Suppressor macrophage (primary cell): ENCODE results near the gene BBS10.
"Not testable (repeated sequence)": the region's sequence is repeated elsewhere in the genome, so short reads cannot be mapped to it uniquely, and the experiment has no call there.

Source experiments
- DNase-seq, 4 experiments: peaks; one replicate each; pipeline ENCODE4 v3.0.0-alpha.2; 2020 to 2022
- total RNA-seq, 17 experiments: gene quantifications; one replicate each; lab custom pipeline; 2026; ENCODE audit warnings: mixed read lengths in 6 of 17, inconsistent platforms in 3 of 17; lab: John Stamatoyannopoulos, UW

BBS10 gene
- total RNA-seq: 2.1 to 21.0 (median 12.2) reads per million in 17 experiments

DNA sequence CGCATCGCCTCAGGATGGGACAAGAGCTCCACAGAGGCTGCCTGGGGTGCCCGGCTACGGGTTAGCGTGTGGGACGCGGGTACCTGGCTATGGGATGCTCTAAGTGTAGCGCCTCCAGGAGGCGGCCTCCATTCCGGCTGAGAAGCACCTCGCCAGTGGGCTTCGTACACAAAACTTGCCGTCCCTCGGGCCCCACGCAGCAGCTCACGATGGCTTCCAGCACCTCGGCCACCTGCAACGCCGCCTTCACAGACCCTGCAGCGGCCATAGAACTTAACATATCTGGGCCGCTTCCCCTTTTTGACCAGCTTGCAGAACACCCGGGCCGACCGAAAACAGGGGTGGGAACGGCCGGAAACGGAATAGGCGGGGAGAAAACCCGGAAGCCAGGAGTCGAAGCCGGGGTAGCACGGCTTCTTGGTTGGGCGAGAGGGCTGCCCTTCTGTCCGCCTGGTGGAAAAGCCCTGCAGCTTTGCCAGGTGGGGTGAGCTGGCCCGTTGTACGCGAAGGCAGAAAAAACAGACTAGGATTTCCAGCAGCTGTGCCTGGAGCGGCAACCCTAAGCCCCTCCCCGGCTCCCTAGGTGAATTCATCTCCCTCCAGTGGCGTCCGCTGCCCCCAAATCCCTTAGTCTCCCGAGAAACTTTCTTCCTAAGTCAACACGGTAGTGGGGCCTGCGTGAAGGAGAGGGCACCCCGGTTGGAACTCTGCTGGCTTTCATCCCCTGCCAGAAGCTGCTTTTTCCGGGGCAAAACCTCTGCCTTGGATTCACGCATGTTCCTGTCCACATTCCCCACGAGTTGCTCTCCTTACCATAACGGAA, at the start of gene BBS10:
TSS of gene BBS10 (minus strand) at position 337 of the 823 bp plus-strand sequence. CDS start at position 280, 57 bp downstream.
- peak; percentile 92 to 97 (median 96) for DNase-seq

DNA sequence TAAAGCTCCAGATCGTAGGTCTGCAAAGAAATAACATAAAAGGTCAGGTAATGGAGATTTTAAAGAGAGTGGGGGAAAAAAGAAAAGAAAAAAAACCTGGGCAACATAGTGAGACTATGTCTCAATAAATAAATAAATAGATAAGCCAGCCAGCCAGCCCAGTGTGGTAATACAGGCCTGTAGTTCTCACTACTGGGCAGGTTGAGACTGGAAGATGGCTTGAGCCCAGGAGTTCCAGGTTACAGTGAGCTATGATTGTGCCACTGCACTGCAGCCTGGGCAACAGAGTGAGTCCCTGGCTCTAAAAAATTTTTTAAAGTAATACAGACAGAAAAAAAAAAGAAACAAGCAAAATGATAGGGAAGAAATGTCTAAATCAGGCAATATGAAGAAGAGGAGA, 43.2 kb upstream of the BBS10 start:
- no peak for DNase-seq

DNA sequence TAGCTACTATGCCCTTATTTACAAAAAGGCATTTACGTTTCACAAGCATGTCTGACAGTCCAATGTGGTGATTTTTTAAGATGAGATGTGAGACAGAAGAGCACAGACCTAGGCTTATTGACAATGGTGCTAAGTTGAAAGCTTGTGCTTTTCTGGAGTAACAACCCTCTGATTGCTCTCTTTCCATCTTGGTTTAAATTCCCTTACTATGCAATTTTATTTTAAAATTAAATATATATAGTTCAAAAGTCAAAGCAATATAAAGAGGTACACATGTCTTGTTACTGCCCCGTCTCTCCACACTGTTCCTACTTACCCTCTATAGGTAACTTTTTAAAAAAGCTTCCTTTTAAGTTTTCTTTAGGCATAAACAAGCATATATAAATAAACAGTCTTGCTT, 39.4 kb upstream of the BBS10 start:
- DNase-seq: no peak

DNA sequence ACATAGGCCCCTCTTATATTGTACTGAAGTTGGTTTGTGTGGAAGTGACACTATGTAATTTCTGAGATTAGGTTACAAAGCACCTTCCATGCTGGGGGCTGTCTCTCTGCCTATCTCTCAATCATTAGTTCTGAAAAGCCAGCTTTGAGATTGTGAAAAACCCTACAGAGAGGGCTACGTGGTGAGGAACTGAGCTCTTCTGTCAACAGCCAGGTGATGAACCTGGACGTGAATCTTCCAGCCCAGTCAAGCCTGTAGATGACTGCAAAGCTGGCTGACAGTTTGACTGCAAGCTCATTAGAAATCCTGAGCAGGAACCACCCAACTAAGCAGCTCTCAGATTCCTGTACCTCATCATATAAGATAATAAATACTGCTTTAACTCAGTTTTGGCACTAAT, 36.3 kb upstream of the BBS10 start:
- no peak for DNase-seq

DNA sequence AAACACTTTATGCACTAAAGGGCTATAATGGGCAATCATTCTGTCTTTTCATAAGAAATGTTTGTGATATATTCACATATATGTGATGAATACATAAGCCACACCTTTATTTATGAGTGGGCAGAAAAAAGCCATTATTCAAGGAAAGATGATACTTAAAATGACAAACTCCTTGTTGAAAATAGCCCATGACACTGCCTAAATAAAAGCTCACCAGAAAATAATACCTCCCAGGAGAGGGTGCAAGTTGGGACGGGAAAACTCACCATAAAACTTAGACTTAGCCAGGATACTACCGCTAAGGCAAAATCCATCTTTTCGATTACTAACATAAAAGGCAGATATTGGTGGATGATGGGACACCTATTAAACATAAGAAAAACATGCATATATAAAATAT, 35.8 kb upstream of the BBS10 start:
- no peak for DNase-seq

DNA sequence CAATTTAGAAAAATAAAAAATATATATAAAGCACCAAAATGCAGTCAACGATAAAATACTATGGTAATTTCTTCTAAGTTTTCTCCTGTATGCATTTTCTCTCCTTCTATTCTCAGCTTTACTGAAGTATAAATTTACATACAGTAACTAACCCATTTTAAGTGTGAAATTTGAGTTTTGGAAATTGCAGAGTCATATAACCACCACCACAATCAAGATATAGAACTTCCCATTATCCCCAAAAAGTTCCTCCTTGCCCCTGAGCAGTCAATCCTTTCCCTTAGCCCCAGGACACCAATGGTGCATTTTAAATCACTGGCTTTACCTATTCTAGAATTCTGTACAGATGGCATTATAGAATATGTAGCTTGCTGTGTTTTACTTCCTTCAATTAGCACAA, 31.0 kb upstream of the BBS10 start:
- DNase-seq: no peak

DNA sequence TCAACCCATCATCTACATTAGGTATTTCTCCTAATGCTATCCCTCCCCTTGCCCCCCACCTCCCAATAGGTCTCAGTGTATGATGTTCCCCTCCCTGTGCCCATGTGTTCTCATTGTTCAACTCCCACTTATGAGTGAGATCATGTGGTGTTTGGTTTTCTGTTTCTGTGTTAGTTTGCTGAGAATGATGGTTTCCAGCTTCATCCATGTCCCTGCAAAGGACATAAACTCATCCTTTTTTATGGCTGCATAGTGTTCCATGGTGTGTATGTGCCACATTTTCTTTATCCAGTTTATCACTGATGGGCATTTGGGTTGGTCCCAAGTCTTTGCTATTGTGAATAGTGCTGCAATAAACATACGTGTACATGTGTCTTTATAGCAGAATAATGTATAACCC, 28.7 kb upstream of the BBS10 start:
- DNase-seq: not testable (repeated sequence)

DNA sequence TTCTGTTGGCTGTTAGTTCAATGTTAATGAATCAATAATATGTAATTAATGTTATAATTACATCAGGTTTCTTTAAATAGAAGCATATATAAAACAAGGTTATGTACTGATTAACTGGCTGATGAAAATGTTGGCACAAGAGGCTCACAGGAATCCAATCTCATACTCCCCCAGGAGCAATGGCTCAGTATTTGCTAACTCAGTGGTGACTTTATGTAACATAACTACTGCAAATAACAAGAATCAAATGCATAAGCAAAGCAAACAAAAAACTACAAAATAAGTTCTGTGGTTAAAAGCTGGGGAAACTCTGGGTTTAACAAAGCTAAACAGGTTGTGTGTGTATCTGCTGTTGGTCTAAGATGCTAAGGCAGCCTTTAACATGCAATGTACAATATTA, 27.7 kb upstream of the BBS10 start:
- no peak for DNase-seq

DNA sequence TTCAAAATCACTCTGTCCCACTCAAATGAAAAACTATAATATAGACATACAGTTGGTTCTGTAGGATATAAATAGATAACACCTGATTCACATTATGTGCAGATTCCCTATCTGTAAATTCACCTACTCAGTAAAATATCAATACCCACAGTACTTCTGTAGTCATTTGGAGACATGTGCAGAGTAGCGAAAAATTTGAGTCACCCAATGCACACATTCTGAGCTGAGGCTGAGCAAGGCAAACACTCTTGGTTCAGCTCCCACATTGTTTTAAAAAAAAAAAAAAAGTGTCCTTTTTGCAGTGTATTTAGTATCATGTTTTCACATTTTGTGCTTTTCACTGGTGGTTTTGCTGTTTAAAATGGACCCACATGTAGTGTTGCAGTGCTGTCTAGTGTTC, 27.3 kb upstream of the BBS10 start:
- DNase-seq: no peak

DNA sequence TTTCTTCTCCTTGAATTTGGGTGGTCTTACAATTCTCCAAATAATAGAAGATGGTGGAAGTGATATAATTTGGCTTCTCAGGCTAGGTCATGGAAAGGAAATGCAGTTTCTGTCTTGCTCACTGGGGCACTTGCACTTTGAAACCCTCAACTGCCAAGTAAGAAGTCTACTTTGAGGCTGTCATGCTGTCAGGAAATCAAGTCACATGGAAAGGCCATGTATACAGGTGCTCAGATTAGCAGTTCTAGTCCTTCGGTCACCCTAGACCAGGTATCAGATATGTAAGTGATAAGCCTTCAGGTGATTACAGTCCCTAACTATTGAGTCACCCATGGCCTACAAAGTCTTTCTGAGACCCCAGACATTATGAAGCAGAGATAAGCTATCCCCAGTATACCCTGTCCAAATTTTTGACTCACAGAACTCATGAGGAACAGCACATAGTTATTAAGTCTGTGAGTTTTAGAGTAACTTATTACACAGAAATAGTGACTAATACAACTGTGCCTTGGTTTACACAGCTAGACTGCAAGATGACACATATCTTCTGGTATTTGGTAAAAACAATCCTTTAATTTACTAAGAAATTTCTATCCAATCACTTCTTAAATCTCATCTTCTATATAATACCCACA, 26.3 kb upstream of the BBS10 start:
- no peak for DNase-seq

DNA sequence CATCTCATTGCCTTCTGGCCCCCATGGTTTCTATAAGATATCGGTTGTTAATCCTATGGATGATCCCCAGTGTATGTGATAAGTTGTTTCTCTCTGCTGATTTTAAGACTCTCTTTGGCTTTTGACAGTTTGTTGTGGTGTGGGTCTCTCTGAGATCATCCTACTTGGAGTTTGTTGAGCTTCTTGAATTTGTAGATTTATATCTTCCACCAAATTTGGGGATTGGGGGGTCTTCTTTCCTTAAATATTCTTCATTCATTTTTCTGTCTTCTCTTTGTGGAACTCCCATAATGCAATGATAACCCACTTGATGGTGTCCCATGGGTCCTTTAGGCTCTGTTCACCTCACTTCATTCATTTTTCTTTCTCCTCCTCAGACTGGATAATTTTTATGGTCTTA, 20.0 kb upstream of the BBS10 start:
- no peak for DNase-seq

DNA sequence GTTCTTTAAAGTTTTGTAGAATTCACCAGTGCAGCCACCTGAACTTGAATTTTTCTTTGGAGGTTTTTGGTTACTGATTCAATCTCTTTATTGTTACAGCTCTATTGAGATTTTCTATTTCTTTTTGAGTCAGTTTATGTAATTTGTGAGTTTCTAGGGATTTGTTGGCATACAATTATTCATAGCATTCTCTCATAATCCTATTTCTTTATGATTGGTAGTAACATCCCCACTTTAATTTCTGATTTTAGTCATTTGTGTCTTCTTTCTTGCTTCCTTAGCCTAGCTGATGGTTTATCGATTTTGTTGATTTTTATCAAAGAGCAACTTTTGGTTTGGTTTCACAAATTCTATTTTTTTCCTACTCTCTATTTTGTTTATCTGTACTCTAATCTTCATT, 17.9 kb upstream of the BBS10 start:
- no peak for DNase-seq

DNA sequence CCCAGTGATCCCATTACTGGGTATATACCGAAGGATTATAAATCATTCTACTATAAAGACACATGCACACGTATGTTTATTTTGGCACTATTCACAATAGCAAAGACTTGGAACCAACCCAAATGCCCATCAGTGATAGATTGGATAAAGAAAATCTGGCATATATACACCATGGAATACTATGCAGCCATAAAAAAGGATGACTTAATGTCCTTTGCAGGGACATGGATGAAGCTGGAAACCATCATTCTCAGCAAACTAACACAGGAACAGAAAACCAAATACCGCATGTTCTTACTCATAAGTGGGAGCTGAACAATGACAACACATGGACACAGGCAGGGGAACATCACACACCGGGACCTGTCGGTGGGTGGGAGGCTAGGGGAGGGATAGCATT, 15.9 kb upstream of the BBS10 start:
- not testable (repeated sequence) for DNase-seq

DNA sequence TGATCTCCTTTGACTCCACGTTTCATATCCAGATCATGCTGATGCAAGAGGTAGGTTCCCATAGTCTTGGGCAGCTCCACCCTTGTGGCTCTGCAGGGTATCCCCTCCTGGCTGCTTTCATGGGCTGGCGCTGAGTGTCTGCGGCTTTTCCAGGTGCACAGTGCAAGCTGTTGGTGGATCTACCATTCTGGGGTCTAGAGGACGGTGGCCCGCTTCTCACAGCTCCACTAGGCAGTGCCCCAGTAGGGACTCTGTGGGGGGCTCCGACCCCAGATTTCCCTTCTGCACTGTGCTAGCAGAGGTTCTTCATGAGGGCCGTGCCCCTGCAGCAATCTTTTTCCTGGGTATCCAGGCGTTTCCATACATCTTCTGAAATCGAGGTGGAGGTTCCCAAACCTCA, 12.1 kb upstream of the BBS10 start:
- DNase-seq: no peak

DNA sequence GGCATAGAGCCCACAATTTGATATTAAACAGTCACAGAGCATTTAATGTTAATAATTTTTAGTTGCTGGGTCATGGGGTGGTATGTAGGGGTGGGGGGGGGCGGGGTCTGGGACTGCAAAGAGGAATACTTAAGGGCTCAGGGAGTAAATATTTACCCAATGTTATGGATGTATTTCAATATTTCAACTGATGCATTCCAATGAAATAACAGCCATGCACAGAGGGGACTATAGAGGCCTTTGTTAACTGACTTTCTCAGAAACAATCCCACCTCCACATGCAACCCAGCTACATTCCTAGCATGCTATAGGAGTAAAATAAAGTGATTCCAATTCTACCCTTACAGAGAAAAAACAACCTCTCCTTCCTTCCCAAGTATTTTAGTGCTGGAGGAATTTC, 7.9 kb upstream of the BBS10 start:
- no peak for DNase-seq

DNA sequence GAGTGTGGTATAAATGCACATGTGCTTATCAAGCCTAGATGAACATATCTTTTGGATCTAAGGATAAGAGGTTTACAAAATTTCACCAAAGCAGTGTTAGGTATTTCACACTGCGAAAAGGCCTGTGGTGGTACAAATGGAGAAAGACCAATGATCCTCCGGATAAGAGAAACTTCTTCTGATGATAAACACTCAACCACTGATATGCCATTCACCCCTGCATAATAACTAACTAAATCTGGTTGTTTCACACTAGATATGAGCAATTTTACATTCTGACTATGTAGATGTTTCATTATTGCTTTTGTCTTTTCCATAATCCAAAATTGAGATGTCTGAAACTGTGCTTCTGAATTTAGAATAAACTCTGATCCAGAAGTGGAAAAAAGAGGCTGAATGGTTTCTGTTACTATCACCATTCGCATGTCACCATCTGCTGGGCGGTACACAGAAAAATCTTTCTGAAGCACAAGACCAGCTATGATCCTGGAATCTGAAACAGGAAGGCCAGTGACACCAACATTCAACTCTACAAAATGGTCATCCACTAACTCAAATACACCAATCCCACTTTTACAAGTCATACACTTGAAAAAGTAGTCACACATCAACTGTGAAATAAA, 1.3 kb downstream of the BBS10 start:
- DNase-seq: peak; percentile 64 to 85 (median 76)

DNA sequence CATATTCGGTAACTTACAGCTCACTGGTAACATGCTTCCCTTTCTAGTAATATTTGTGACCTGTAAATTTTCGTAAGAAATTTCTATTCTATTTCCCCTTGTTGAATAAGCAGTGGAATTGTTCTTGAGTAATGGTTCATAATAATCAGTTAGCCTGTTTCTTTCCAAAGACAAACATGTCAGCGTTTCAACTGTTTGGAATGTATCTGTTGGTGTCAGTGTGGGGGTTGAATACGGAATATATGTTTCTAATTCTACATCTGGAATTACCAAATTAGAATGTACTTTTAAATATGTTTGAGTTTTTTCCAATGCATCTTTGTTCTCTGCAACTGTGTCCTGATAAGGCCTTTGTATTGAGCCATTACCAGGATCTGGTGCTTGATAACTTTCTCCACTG, 2.0 kb downstream of the BBS10 start:
- DNase-seq: peak in 1 of 4 experiments; percentile 4

DNA sequence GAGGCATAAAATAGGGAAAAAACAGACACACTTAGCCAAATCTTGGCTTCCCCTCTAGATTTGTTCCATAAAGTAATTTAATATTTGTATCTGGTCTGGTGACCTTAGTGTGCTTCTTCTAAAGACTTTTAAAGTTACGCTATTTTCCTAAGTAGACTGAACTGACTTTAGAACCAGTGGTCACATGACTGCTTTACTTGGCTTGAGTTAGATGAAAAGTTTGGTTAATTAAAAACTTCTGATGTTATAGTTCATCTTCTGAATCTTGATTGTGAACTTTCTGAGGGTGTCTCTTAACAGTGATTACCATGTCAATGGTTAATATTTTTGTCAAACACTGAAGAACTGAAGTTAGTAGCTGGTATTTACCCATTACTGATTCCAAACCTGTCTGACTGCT, 2.6 kb downstream of the BBS10 start:
- no peak for DNase-seq

DNA sequence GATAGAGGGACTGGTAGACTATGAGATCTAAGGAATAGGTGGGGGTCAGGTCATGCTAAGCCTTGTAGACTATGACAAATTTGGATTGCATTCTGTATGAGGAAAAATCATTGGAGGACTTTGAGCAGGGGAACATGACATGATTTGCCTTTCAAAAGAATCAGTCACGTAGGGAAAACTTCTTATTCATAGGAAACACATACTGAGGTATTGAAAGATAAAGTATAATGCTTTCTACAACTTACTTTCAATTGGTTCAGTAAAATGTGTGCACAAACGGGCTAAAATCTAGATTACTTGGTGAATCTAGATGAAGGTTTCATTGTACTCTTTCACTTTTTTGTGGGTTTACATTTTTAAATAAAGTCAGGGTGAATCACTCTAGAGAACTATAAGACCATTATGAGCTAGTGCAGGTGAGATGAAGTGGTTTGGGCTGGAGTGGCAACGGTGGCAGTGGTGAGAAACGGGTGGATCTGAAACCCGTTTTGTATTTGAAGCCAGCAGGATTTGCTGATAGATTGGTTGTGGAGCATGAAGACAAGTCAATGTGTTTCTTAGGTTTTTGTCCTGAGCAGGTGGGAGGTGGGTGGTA, 6.7 kb downstream of the BBS10 start:
- DNase-seq: no peak

DNA sequence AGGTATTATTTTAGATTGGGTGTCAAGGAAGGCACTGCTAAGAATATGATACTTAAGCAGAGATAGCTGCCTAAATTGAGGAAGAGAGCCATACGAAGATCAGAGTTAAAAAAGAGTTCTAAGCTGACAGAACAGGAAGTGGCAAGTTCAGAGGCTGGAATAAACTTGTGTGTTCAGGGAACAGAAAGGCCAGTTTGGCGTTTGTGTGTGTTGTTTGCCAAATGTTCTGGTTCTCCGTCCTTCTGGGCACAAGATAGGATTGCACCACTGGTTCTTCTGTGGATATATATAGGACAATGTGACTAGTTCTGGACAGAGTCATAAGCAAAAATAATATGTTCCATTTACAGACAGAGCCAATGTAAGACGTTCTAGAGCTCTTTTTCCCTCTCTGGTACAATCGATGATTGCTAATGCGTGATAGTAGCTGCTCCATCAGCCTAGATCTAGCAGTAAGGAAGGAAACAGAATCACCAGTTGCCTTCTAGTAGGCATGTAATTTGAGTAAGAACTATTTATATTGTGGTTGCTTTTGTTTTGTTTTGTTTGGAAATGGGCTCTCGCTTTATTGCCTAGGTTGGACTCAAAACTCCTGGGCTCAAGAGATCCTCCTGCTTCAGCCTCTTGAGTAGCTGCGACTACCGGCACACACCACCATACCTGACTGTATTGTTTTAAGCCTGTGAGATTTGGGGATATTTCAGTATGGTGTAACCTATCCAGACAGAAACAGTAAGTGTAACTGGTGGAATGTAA, 7.4 kb downstream of the BBS10 start:
- peak; percentile 24 to 72 (median 48) for DNase-seq

DNA sequence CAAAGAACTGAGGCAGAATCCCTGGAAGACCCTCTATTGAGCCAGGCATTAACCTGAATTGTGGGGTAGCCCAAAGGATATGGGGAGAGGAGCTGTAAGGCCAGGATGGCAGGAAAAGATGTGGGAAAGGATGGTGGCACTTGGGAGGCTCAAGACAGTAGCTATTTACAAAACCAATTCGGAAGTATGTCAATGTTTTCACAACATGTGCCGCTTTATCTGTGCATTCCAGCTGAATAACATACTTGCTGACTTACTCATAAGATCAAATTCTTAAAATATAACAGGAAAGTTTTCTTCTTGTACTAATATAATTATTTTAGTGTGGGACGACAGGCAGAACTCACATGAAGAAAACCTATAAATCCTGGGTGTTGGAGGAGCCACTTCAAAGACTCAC, 10.6 kb downstream of the BBS10 start:
- no peak for DNase-seq

DNA sequence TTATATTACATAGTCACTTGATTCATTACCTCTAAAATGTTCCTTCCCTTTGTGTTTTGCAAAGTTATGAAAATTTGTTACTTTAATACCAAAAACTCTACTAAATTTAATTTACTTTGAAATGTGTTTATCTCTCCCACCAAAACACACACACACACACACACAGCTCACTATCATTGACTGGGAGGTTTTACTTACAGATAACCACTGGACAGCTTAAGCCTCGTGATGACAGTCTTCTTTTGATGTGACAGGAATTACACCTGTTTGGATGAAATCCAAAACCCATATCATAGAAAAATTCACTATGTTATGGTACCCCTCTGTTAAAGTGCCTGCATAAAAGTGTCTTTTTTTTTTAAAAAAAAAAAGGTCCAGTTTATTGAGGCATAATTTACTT, 15.6 kb downstream of the BBS10 start:
- DNase-seq: no peak

DNA sequence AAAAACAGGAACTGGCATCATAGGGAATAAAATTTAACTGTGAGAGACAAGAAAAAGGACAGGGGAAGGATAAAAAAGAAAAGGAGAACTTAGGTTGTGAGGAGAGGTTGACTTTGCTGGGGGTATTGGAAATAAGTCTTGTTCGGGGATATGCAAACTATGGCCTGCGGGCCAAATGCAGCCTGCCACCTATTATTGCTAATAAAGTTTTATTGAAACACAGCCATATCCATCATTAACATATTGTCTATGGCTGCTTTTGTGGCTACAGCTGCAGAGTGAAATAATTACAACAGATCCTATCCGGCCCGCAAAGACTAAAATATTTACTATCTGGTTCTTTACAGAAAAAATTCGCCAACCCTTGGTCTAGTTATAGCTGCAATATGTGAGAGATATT, 18.6 kb downstream of the BBS10 start:
- DNase-seq: no peak
